ENCODE data around the gene ALKBH4.
"Not testable (repeated sequence)": the region's sequence is repeated elsewhere in the genome, so short reads cannot be mapped to it uniquely, and the experiment has no call there.

DNA sequence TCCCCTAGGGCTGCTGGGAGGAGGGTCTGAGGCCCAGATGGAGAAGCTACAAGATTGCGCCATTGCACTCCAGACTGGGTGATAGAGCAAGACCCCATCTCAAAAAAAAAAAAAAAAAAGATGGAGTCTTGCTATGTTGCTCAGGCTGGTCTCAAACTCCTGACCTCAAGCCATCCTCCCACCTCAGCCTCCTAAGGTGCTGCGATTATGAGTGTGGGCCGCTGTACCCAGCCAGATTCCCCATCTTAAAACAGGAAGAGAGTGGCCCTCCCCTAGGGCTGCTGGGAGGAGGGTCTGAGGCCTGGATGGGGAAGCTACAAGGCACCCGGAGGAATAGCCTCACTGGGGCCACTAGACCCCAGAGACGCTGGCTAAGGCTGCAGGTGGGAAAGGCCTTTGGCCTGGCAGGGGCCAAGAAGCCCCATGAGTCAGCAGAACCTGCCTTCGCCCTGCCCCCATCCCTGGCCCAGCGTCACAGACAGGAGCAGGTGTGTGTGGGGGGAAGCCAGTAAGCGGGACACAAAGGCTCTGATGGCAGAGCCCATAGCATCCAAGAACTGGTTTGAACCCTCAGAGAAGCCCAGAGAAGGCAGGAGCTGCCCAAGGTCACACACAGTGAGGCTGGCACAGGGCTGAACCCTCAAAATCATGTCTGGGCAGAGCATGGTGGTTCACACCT lies 42.9 kb upstream of the ALKBH4 start:
- TF ChIP-seq, protein P1, sequence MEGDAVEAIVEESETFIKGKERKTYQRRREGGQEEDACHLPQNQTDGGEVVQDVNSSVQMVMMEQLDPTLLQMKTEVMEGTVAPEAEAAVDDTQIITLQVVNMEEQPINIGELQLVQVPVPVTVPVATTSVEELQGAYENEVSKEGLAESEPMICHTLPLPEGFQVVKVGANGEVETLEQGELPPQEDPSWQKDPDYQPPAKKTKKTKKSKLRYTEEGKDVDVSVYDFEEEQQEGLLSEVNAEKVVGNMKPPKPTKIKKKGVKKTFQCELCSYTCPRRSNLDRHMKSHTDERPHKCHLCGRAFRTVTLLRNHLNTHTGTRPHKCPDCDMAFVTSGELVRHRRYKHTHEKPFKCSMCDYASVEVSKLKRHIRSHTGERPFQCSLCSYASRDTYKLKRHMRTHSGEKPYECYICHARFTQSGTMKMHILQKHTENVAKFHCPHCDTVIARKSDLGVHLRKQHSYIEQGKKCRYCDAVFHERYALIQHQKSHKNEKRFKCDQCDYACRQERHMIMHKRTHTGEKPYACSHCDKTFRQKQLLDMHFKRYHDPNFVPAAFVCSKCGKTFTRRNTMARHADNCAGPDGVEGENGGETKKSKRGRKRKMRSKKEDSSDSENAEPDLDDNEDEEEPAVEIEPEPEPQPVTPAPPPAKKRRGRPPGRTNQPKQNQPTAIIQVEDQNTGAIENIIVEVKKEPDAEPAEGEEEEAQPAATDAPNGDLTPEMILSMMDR (IDR thresholded peaks at IDR 0.05), result not testable (repeated sequence)
- not testable (repeated sequence) for TF ChIP-seq ZFX (IDR thresholded peaks at IDR 0.05; ENCODE audit: borderline replicate concordance)

Measured in 22Rv1 (cell line).